HG02610 (cell line): Measurements from ENCODE around the gene AHI1.
A peak's percentile ranks its signal among the peaks of the same experiment; 100 is the strongest.

ENCODE experiments used
- ATAC-seq: cut with Tn5 transposase; IDR thresholded peaks from one replicate; pipeline ENCODE4 v1.9.1; 2021; ENCODE audit warnings: mild to moderate bottlenecking, moderate library complexity; ENCODE audit not compliant: unreplicated experiment

Gene AHI1

GRCh38 chr6:135464634-135465033 lies 32.9 kb downstream of the AHI1 start:
- ATAC-seq, result peak; percentile 74

GRCh38 chr6:135461208-135461607 lies 36.3 kb downstream of the AHI1 start:
- ATAC-seq, result no peak

DNA sequence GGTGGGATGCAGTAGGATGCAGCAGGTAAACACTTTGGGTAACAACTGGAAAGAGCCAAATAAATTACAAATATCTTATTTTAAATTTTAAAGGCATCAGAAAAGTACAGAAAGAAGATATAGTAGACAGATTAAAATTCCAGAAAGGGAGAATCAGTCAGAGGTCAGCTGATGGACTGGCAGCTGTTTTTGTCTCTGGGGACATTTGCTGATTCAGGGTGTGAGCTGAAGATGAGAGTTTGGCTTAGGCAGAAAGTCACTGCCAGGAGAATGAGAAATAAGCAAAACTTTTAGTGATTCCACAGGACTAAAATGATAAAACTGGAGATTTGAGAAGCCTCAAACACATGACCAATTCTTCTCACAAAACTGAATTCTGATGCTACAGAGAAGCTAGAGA lies 39.5 kb downstream of the AHI1 start:
- ATAC-seq, result no peak

GRCh38 chr6:135451617-135452190 lies 45.8 kb downstream of the AHI1 start:
- ATAC-seq, result no peak

DNA sequence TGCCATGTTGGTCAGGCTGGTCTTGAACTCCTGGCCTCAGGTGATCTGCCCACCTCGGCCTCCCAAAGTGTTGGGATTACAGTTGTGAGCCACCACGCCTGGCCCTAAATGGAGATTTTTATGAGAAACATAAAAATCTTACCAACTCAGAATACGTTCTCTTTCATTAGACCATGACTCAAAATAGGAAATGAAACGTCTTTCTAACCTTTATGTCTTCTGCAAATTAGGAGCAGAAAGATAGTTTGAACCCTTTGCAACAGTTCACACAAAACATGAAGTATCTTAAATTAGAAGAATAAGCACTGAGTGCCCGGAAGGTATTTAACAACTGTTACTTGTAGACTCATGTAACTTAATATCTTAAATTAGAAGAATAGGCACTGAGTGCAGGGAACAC lies 48.3 kb downstream of the AHI1 start:
- no peak for ATAC-seq

GRCh38 chr6:135440087-135440792 lies 57.3 kb downstream of the AHI1 start:
- ATAC-seq, result peak; percentile 69

DNA sequence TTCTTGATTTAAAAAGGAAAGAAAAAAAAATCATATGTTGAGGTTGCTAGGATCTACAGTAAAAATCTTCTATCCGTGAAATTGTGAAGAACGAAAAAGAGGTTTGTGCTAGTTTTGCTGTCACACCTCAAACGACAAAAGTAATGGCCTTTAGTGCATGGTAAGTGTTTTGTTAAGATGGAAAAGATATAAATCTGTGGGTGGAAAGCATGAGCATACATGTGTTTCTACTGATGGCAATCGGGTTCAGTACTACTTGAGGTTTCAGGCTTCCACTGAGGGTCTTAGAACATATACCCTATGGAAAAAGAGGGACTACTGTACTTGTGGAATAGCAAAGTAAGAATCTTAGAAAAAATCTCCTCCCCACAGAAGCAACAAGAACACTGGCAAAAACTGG lies 58.0 kb downstream of the AHI1 start:
- no peak for ATAC-seq

GRCh38 chr6:135438907-135439535 lies 58.5 kb downstream of the AHI1 start:
- peak; percentile 46 for ATAC-seq

DNA sequence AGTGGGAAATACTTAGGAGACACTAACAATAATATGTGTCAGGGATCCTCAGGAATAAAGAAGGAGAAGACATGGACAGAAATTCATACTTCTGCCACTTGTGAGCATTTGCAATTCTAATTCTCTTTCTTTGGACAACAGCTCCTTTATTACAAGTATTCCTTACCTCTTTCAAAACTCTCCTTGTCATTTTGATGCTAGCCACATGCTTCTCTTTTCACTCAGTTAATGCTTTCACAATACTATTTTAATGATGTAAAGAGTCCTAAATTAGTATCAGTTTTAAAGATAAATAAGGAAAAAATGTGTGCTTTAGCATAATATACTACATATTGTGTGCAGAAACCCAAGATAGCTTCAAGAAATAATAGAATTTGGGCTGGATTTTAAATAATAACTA lies 62.5 kb downstream of the AHI1 start:
- ATAC-seq, result no peak

DNA sequence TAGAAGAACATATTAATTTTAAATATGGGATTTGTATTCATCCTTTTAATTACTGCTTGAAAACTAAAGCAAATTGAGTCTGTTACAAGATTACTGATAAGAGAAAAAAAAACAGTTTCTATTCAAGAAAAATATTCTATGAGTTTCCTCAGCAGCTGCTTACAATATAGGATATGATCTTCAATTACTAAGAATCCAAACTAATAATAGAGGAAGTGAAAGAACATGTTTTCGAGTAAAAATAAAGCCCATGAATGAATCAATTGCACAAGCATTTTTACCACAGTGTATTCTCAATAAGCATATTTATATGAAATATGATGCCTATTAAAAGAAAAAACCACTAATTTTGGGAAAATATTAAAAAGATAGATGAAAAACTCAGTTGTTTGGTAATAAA lies 63.4 kb downstream of the AHI1 start:
- ATAC-seq, result no peak

- ATAC-seq, result no peak
Observed at GRCh38 chr6:135428078-135428477, 69.5 kb downstream of the AHI1 start.

GRCh38 chr6:135426833-135427232 lies 70.7 kb downstream of the AHI1 start:
- no peak for ATAC-seq

- ATAC-seq, result peak; percentile 37
Observed at GRCh38 chr6:135424385-135424784, 73.2 kb downstream of the AHI1 start.

DNA sequence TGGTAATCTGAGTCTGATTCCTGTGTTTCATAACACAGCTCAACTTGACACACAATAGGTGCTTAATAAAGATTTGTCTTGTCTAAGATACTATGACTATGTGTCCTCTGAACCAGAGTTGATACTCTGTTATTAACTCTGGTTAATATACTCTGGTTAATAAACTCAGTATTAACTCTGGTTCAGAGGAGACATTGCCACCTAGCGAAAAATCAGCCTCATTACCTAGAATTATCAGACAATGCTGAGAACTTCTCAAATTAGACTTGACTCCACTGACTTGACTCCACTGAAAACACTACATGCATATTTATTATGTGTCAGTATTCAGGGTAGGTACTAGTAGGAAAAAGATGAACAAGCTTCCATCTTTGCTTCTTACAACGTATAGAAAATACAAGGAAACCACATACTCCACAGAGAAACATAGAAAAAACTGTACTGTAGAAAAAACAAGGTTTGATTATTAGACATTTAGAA lies 73.9 kb downstream of the AHI1 start:
- peak; percentile 84 for ATAC-seq

DNA sequence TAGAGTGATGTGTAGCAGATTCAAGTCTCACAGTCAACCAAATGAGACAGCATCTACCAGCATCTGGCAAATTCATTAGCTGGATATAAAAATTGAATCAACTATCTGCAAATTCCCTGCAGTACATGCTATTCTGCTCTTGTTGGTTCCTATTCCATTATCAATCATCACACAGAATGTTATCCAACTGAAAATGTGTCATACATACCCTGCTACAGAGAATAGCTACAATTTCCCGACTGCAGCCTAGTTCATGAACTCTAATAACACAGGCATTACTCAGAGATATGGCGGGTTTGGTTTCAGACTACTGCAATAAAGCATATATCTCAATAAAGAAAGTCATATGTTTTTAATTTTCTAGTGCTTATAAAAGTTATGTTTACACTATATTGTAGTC lies 78.4 kb downstream of the AHI1 start:
- no peak for ATAC-seq

DNA sequence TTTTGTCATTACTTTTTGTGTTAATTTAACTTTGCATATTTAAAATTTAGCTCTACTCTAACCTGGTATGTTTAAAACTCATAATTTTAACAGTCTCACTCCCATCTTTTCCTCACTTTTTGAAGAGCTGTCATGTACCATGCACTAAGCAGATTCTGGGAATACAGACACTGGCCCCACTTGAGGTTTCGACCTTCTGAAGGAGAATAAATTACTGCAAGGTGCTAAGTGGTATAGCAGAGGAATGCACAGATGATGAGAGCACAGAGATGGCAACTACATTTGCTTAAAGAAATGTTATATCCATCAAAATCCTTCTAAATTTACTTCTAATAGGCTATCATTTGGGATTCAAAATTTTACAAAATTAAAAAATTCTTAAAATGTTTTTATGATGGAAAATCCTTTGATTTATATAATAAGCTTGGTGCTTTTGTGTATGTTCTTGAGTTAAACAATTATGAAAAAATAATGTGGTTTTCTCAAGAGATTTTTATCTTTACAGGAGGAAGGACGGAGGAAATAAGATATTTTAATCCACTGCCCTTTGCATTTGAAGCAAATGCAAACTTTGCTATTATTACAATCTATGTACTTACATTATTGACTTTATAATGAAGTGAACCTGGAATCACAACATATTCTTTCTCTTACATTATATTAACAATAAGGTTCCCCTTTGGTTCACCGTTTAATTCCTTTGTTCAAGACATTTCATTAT lies 79.3 kb downstream of the AHI1 start:
- no peak for ATAC-seq

- no peak for ATAC-seq
Observed at GRCh38 chr6:135412761-135413160, 84.8 kb downstream of the AHI1 start.

DNA sequence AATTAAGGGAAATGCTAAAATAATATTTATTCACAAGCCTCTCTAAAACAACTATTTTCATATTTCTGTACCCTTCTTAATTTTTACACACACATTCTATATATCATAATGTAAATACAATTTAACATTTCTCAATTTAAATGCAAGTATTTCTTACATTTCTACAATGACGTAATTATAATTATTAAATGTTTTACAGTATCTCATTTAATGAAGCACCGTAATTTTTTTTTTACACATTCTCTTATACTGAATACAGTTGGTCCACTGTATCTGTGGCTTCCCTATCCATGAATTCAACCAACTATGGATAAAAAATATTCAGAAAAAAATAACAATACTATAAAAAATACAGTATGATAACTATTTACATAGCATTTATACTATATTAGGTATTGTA lies 85.7 kb downstream of the AHI1 start:
- ATAC-seq, result no peak

GRCh38 chr6:135411339-135411738 lies 86.2 kb downstream of the AHI1 start:
- ATAC-seq, result no peak

GRCh38 chr6:135410856-135411255 lies 86.7 kb downstream of the AHI1 start:
- no peak for ATAC-seq

DNA sequence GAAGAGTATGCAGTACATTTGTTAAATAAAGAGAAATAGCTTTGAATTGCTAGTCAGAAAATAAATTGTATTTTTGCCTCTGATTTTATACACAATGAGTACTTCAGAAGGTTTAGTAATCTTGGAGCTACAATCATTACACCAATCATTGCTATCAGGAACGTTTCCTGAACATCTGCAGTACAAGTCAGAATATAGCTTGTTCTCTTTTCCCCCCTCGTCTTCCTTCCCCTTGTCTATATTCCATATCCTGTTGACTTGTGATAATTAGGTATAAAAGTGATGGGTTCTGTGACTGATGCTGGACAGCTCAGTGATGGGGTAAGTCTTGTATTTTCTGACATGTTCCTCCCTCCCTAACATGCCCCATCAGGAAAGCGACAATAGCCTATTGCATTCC lies 94.0 kb downstream of the AHI1 start:
- no peak for ATAC-seq

- no peak for ATAC-seq
Observed at GRCh38 chr6:135402311-135402710, 95.2 kb downstream of the AHI1 start.
